NCI-H1694 treated with DMSO at 0.1 percent for 48 hours (cell line): ENCODE measurements around the gene HBG1.

Experiments used
- DNase-seq: peaks from one replicate; lab custom pipeline; 2025; lab: John Stamatoyannopoulos, UW

Gene HBG1

DNA sequence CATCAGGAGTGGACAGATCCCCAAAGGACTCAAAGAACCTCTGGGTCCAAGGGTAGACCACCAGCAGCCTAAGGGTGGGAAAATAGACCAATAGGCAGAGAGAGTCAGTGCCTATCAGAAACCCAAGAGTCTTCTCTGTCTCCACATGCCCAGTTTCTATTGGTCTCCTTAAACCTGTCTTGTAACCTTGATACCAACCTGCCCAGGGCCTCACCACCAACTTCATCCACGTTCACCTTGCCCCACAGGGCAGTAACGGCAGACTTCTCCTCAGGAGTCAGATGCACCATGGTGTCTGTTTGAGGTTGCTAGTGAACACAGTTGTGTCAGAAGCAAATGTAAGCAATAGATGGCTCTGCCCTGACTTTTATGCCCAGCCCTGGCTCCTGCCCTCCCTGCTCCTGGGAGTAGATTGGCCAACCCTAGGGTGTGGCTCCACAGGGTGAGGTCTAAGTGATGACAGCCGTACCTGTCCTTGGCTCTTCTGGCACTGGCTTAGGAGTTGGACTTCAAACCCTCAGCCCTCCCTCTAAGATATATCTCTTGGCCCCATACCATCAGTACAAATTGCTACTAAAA lies 22.8 kb downstream of the HBG1 start, which contains the start of gene HBB:
TSS of gene HBB (minus strand) at position 340 of the 579 bp plus-strand sequence. CDS start at position 290, 50 bp downstream.
- DNase-seq = peak; percentile 28

DNA sequence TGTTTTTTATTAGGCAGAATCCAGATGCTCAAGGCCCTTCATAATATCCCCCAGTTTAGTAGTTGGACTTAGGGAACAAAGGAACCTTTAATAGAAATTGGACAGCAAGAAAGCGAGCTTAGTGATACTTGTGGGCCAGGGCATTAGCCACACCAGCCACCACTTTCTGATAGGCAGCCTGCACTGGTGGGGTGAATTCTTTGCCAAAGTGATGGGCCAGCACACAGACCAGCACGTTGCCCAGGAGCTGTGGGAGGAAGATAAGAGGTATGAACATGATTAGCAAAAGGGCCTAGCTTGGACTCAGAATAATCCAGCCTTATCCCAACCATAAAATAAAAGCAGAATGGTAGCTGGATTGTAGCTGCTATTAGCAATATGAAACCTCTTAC lies 24.2 kb downstream of the HBG1 start:
- no peak for DNase-seq

DNA sequence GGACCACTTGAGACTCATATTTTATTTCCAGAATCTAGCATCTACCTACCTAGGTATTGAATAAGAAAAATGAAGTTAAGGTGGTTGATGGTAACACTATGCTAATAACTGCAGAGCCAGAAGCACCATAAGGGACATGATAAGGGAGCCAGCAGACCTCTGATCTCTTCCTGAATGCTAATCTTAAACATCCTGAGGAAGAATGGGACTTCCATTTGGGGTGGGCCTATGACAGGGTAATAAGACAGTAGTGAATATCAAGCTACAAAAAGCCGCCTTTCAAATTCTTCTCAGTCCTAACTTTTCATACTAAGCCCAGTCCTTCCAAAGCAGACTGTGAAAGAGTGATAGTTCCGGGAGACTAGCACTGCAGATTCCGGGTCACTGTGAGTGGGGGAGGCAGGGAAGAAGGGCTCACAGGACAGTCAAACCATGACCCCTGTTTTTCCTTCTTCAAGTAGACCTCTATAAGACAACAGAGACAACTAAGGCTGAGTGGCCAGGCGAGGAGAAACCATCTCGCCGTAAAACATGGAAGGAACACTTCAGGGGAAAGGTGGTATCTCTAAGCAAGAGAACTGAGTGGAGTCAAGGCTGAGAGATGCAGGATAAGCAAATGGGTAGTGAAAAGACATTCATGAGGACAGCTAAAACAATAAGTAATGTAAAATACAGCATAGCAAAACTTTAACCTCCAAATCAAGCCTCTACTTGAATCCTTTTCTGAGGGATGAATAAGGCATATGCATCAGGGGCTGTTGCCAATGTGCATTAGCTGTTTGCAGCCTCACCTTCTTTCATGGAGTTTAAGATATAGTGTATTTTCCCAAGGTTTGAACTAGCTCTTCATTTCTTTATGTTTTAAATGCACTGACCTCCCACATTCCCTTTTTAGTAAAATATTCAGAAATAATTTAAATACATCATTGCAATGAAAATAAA lies 24.8 kb downstream of the HBG1 start:
- no peak for DNase-seq

DNA sequence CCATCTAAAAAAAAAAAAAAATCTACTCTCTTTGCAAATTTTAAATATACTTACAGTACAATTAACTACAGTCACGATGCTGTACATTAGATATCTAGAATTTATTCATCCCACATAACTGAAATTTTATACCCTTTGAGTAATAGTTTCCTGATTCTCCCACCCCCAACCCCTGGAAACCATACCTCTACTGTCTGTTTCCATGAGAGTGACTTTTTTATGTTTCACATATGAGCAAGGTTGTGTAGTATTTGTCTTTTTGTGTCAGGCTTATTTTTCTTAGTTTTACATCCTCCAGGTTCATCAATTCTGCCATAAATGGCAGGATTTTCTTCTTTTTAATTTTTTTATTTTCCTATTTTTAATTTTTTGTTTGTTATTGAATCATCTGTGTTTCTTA lies 26.0 kb downstream of the HBG1 start:
- DNase-seq = no peak

DNA sequence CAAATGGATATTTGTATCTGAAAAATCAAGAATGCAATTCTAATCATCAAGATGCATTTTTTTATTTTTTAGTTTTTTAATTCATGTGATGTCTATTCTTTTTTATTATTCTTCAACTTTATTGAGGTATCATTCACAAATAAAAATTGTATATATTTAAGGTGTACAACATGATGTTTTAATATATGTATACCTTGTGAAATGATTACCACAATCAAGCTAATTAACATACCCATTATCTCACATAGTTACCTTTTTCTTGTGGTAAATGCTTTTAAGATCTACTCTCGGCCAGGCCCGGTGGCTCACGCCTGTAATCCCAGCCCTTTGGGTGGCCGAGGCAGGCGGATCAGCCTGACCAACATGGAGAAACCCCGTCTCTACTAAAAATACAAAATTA lies 26.5 kb downstream of the HBG1 start:
- DNase-seq = no peak

DNA sequence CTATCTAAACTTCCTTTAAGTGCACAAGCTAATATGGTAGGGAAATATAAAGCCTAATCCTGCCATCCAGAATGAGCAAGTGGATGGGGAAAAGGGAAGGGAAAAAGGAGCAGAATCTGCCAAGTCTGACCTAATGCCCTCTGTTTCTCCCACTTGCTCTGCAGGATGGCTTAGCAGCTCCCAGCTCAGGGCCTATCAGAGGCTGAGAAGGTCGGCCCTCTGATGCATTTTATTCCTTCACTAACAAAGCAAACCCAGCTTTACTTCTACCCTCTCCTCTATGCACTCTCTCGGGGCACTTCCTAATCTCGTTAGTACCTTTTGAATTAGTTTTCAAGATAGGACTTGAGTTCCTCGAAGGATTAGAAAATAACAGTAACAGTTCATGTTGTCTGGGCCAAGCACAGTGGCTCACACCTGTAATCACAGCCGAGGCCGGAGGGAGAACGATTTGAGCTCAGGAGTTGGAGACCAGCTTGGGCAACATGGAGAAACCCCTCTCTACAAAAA lies 39.2 kb downstream of the HBG1 start:
- no peak for DNase-seq

DNA sequence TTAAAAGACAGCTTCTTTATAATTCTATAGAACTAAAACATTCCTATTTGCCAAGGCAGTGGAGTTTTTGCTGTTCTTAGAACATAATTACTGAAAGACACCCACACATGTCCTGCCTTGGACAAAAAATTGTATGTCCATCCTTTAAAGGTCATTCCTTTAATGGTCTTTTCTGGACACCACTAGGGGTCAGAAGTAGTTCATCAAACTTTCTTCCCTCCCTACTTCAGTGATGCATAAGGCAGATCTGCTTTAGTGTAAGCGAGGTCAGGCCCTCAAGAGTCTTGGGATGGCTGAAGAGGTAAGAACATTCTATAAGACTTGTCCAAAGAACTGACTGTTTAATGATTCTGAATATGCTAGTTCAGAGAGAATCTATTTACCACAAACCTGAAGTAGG lies 44.9 kb downstream of the HBG1 start:
- DNase-seq = no peak

DNA sequence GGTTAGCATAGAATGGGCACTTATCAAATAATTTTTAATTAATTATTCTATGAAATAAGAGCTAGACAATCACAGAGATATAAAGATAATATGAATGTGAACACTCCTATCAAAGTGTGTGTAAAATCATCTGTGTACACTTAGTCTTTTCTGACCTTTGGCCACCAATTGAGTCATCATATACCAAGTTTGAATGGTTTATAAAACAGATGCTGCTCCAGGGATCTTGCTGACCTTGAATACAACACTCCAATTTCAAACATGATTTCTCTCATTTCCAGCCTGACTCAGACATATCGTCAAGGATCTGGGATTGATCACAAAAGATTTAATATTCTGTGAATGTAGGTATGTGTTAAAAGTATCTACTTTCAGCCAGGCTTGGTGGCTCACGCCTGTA lies 46.3 kb downstream of the HBG1 start:
- no peak for DNase-seq

DNA sequence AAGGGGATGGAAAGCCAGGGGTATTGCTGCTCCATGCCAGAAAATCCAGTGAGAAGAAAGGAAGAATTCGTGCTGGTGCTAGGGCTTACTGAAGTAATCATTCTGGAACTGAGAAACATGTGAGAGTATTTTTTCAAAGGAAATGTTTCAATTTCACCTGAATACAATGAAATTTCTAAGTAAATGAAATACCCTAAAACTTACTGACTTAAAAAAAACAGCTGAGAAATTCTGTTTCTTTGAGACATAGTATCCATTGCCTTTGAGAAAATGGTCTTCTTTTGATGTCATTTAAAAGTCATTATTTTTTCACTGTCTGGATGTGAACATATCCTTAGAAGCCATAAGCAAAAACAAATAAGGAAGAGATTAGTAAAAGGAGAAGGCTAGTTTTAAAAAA lies 49.1 kb downstream of the HBG1 start, which contains the start of gene OR51V1:
TSS of gene OR51V1 (minus strand) at position 101 of the 400 bp plus-strand sequence. CDS start at position 101, 0 bp downstream.
- no peak for DNase-seq

DNA sequence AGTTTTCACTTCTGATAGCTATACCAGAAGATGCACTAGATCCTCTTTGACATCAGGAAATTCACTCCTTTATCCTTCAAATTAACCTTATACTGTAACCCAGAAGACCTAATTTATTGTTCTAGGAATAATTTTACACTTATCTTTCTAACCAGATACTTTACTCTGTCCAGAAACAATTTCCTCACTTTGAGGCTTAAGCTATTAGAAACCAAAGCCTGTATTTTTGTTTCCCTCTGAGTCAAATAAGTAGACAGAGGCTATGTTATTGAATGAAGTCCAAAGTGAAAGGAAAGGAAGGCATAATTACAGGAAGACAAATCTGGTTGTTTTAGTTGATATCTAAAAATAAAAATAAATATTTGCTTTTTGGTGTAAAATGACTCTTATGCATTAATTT lies 51.4 kb downstream of the HBG1 start:
- no peak for DNase-seq
